GM21515 (cell line): Measurements from ENCODE around the gene FBLIM1.

ENCODE experiments used
- ATAC-seq: cut with Tn5 transposase; IDR thresholded peaks from one replicate; pipeline ENCODE4 v1.9.1; 2021; ENCODE audit not compliant: unreplicated experiment

FBLIM1 gene

DNA sequence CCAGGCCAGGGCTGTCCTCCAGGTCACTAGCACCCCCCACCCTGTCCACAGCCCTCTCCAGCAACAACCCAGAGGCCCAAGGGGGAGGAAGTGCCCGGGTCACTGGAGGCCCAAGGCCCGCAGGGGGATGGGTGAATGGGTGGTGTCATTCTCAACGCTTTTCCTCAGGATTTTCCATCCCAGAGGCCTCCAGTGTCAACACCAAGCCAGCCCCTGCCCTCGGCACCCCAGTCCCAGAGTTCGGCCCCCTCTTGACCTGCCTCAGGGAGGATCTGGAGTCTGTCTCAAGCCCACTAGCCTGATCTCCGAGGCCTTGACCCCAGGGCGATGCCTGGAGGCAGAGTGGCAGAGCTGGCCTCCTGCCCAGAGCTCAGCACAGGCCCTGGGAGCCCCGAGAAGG is 11.2 kb upstream of the FBLIM1 start:
- no peak for ATAC-seq

DNA sequence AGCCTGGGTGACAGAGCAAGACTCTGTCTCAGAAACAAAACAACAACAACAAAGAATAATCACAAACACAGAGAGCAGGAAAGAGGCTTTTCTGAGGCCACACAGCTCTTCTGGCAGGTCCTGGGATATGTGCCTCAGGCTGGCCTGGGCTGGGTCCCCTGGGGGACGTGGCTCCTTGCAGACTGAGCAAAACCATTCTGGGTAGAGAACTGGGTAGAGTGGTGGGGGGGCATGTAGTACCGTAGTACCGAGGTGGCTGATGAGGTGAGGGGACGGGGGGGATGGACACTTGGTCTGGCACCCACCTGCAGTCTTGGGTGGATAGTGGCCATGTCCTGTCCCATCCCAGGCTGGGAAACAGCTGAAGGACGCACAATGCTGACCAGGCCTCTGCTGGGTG is 10.3 kb upstream of the FBLIM1 start:
- ATAC-seq = no peak

DNA sequence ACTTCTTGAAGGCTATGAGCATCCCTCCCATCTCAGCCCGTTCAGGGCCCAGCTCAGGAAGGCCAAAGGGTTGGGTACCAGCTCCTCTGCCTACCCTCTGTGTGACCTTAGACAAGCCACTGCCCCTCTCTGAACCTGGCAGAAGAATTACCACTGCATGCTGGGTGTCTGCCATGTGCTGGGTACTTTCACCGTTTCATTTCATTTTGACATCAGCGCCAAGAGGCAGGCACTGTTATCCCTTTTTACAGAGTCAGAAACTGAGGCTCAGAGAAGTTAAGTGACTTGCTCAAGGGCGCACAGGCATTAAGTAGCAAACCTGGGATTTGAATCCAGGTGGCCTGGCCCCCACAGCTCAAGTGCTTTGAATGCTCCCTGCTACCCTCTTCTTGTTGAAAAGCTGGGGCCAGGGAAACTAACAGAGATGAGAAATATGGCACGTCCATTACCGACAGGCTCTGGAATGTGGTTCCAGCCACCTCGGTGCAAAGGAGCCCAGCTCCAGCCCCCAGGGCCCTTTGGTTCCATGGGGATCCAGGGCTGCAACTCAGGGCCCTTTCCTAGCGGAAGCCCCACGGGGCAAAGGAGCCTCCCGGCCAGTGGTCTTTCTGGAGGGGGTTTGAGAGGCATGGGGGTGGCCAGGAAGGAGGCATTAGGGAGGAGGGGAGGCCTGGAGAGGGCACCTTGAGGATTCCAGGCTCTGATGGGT is 9.8 kb upstream of the FBLIM1 start:
- no peak for ATAC-seq

DNA sequence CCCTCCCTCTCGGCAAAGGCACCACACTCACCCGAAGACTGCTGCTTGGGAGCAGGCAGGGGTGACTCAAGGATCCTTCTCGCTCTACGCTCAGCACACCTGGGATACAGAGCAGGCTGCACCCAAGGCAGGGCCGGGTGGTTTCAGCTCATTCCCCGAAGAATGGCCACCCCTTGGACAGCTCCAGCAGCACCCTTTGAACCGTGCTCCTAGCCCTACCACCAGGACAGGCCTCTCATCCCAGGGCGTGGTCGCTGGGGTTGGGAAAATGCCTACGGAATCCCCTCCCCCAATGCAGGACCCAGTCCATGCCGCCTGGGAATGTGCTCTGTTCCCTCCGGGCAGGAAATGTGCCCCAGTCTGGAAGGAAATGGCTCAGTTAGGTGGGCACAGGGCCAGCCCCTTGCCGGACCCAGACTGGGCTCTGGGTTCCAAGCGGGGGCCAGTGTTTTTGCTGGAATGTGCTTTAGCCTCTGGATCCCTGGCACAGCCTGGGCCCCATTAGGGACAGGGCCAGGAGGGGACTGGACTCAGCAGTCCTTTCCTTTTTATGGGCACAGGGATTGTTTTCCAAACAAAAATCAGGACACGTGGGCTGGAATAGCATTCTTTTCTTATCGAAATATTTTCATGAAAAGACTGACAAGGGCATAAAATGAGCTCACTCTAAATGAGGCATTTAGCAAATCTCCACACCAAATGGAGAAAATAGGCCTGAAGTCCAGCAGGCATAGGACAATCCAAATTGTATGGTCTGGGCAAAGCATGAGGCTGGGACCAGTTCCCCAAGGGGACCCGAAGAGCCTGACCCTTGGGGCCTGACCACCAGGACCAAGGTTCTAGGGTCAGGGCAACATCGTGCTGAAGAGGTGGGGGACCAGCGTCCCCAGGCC is 8.9 kb upstream of the FBLIM1 start:
- ATAC-seq = no peak

DNA sequence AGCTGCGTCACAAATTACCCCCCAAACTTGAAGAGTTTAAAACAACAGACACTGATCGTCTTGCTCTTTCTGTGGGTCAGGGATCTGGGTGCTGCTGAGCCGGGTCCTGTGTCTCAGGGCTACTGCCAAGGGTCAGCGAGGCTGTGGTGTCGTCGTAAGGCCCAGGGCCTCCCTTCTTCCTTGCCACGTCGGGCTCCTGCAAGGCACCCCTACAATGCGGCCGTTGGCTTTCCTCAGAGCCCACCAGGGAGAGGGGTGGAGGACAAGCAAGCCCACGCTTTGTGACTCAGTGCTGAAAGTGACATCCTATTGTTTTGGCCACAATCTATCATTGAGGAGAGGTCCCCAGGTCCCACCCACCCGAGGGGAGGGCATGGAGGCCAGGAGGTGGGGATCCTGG is 7.7 kb upstream of the FBLIM1 start:
- no peak for ATAC-seq

DNA sequence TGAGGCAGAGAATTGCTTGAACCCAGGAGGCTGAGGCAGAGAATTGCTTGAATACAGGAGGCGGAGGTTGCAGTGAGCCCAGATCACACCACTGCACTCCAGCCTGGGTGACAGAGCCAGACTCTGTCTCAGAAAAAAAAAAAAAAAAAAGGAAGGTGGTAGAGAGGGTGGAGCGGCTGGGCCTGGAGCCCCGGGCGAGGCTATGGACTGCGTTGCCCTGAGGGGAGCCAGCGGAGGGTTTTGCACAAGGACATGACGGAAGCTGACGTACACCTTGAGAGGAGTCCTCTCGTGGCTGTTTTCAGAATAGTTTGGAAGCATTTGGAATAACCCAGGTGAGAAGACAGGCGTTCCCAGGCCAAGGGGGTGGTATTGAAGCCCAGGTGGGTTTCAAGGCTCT is 6.9 kb upstream of the FBLIM1 start:
- no peak for ATAC-seq

DNA sequence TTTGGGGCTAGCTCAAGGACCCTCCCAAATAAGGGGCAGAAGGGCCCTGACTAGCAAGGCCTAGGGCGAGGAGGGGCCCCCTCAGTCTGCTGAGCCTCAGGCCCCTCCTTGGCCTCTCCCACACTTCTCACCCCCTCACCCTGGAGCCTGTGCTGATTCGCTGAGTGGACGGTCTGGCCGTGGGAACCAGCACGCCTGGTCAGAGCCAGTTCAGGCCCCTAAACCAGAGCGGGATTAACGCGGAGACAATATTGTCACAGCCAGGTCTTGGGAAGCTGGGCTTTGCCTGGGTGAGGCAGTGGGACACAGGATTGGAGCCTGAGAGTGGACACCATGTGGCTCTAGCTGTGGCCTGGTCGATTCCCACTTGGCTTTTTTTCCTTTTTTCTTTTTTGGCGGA is 4.8 kb upstream of the FBLIM1 start:
- ATAC-seq = no peak

DNA sequence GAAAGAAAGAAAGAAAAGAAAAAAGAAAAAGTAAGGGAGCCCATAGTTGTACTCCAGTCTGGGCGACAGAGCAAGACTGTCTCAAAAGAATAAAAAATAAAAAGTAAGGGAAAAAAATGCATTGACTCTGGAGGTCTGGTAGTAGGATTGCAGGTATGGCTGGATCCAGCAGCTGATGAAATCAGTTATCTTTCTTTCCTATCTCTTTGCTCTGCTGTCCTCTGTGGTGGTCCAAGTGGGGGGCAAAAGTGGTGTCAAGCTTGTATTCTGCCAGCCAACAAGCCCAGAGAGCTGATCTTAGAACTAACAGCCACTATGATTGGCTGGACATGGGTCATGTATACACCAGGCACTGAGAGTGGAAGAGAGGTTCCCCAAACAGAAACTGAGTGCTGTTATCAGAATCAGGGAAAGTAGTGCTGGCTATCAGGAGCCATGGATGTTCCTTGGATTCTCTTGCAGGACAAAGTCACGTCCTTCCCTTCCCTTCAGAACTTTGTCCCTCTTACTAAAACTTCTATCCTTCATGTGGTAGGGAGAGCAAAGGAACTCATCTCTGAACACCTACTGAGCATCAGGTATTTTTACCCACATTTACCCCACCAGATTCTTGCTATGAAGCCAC is 3.5 kb upstream of the FBLIM1 start:
- no peak for ATAC-seq

DNA sequence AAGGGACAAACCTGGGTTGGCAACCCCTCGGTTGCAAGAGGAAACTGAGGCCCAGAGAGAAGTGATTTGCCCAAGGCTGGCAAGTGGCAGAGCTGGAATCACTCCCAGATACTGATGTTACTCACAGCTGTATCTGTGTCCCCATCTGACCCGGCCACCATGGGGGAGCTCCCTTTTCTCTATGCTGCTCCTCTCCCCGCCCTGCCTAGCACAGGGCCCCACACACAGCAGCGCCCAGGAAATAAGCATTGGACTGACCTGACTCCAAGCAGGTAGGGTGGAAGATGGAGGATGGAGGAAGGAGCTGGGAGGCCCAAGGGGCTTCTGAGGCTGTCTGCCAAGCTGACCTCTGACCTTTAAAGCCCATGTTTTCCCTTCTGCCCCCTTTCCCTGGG is 3.0 kb upstream of the FBLIM1 start:
- ATAC-seq = no peak

DNA sequence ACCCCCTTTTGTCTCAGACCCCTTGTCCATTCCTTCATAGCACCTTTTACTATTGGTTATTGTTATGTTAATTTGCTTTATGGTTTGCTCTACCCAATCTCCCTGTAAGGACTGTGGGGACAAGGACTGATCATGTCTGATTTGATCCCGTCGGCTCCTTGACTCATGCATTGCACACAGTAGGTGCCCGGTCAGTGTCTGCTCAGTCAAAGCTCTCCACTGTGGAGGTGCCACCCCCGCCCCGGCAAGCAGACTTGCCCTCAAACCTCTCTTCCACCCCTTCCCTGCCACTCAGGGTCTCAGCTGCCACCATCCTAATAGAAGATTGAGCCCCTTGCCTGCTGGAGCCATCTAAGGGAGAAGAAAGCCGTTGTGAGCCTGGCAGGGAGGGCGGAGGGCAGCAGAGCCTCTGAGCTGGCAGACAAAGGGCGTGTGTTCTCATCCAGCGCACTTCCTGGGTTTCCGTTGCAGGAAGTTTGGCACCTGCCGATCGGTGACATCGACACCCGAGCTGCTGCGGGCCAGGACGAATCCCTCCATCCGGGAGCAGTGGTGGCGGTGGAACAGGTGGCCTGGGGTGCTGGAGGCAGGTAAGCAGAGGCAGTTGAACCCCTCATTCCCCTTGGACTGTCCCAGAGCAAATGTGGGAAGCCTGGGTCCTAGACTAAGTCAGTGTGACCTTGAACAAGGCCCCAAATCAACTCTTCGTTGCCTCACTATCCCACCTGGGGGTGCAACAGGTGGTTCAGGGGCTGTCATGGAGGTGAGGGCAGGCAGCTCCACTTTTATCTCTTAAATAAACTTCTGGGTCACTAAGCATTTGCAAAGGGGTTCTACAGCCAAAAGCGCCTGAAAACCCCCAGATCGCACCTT is 2.2 kb upstream of the FBLIM1 start:
- no peak for ATAC-seq

DNA sequence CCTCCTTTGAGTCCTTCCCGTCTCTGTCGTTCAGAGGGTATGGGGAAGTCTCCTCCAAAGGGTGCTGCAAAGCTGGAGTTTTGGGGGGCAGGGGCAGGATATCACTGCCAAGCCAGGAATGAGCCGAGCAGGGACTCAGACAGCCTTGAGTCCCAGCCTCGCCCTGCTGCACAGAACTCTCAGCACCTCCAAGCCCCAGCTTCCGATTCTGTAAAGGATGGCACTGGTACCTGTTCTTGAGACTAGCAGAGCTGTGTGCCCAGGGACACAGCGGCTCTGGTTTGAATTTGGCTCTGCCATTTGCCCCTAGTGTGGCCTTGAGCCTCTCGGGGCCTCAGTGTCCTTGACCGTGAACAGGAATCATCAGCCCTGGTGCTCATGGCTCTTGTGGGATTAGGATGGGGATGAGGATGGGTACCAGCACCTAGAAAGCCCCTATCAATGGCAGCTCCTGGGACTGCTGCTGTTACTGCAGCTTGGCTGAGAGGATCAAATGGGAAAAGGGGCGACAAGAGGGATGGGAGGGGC is 1.5 kb upstream of the FBLIM1 start:
- ATAC-seq = no peak

DNA sequence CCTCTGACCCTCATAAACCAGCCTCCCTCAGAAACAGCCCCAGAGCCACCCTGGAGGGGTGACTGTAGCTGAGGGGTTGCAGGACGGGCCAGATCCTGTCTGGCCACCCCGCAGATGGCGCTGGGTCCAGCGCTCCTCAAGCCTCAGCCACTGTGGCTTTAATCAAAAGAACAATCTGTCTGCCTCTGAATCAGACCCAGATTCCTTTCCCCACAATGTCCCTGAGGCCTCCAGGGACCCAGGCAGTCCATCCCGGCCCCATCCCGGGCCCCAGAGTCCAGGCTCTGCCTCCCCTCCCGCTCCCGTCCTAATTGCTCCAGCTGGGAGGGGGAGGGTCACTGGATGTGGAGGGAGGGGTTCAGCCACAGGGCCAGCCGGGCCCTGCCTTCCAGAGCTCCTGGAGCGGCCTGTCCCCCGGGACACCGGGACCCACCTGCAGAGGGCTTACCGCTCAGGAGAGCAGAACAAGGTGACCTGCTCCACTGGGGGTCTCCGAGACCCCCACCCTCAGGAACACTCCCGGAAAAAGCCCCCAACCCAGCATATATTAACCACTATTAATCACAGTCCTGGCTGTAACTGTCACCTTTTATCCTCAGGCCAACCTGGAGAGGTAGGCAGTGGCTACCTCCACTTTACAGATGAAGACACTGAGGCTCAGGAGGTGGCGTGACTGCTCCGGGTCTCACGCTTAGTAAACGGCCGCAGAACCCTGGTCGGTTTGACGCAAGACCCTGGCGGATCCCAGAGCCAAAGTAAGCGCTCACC is 836 bp upstream of the FBLIM1 start:
- no peak for ATAC-seq

DNA sequence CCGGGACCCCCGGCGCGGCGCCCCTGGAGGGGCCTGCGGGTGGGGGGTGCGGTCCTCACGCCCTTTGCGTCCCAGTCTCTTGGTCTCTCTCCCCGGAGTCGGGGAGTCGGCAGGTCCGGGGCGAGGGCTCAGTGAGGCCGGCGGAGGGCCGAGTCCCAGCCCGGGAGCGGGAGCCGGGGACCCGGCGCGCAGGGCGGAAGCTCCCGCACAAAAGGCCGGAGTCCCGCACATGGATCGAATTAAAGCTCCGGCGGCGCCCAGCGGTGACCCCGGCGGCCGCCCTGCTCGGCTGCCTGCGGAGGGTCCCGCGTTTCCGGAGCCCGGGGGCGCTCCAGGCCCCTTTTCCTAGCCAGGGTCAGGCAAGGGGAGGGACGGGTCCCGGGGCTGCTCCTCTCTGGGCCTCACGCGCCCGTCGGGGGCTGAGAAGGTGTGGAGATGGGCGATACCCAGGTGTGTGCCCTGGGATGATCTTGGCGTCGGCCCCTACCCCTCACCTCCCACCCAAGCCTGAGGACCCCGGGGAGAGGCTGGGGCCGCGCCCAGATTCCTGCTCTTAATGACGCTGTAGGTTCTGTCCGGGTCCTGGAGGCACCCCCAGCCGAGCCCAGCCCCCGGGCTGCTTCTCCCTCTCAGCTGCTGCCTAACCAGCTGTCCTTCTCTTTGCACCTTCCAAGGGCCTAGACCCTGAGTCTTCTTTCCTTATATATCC is 512 bp downstream of the FBLIM1 start:
- ATAC-seq = no peak

DNA sequence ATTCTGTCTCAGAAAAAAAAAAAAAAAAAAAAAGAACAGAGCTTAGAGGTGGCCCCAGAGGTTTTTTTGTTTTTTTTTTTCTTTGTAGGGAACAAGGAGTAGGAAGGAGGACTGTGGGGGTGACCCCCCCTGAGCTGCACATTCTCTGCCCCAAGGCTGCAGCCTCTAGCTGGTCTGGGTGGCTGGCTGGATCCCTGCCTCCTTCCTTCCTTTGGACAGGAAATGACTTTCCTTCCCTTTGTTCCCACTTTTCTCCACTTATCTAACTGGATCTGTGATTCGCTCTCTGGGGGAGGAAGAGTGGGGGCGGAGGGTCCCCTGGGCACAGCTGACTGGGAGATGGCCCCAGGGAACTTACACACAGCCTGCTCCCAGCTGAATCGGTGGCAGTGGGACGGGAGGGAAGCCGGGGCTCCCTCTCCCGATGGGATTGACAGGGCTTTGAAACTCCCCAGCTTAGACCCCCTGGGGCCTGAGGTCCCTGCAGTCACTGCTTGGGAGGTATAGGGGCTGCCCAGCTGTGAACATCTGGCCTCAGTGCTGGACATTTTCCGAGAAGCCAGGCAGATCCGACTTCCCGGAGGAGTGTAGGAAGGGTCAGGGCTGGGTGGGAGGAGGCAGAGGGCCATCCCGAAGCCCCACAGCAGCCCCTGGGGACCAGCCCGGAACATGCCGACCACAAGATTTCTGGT is 2.1 kb downstream of the FBLIM1 start:
- ATAC-seq = no peak

DNA sequence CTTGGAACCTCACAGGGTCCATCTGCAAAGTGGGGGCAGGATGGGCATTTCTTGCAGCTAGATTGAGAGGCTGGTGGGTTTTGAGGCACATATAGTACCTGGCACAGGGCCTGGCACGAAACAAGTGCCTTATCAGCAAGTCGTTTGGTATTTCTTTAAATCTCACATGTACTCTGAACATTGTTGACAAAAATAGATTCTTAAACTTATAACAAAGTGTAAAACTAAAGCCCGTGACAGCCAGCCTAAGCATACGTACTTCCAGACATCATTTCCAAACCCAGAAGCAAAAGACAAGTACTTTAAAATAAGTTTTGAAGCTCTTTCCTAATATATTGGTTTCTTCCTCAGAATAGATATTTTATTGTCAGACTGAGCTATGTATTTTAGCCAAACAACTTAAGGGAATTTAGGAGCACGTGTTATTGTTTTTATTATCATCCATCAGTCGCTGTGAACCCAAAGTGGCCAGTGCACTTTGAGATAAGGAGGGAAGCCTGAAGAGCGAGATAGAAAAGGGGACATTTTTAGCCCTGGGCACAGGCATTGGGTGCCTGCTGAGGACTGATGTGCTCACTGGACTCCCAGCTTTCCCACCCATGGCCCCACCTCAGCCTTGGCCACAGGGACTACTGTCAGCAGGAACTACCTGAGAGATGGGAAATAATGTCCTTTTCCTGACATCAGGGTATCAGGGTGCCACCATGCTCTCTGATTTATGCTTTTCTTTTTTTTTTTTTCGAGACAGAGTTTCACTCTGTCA is 3.0 kb downstream of the FBLIM1 start:
- no peak for ATAC-seq

DNA sequence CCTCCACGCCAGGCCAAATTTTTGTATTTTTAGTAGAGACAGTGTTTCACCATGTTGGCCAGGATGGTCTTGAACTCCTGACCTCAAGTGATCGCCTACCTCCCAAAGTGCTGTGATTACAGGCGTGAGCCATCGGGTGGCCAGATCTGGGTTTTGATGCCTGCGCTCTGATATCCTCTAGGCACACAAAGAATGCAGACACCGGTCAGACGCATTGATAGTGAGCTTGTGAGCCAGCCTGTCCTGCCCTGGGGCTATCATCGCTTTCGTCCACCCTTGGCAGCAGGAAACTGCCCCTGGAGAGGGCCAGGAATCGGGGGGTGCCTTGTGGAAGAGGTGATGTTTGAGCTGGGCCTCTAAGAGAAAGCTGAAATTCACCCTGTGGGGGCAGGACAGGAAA is 4.0 kb downstream of the FBLIM1 start:
- ATAC-seq = no peak

DNA sequence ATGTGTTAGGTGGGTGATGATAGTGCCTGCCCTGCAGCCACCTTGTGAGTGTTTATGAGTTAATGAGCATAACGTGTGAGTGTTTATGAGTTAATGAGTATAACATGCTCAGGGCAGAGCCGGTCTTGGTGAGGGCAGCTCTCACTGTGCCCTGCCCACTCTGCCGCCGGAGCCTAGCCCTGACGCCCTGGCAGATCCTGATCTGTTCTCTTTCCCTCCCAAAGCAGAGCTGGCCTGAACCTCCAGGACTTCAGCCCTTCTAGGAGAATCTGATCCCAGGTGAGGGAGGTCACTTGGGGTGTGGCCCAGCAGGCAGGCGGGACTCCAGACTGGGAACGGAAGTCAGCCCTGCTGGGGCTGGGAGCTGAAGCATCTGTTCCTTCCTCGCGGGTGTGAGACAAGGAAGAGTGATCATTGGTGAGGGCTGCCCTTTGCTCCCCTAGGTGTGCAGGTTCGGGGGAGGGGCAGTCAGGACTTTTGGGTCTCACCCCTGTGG is 5.7 kb downstream of the FBLIM1 start:
- no peak for ATAC-seq

DNA sequence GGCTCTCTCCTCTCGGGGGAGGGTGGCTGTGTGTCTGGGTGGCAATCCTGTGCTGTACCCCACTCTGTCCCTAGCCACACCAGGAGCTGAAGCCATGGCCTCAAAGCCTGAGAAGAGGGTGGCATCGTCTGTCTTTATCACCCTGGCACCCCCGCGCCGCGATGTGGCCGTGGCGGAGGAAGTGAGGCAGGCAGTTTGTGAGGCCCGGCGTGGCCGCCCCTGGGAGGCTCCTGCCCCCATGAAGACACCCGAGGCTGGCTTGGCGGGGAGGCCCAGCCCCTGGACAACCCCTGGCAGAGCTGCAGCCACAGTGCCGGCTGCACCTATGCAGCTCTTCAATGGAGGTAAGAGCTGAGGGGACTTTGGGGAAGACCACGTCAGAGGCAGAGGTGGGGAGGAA is 6.3 kb downstream of the FBLIM1 start:
- ATAC-seq = no peak
